HG03159 (cell line): ENCODE data around the gene NDUFB6.
A peak's percentile ranks its signal among the peaks of the same experiment; 100 is the strongest.
"Not testable (repeated sequence)": the region's sequence is repeated elsewhere in the genome, so short reads cannot be mapped to it uniquely, and the experiment has no call there.

Experiments used
- ATAC-seq: cut with Tn5 transposase; IDR thresholded peaks from one replicate; pipeline ENCODE4 v1.9.1; 2021; ENCODE audit warnings: mild to moderate bottlenecking, moderate library complexity; ENCODE audit not compliant: unreplicated experiment

Gene NDUFB6

GRCh38 chr9:32524892-32525708 is 47.9 kb downstream of the NDUFB6 start:
- ATAC-seq, result peak; percentile 24

- ATAC-seq, result not testable (repeated sequence)
Measured at GRCh38 chr9:32524558-32524891, 48.4 kb downstream of the NDUFB6 start.

GRCh38 chr9:32523910-32524309 is 49.0 kb downstream of the NDUFB6 start:
- ATAC-seq, result no peak

- ATAC-seq, result no peak
Measured at GRCh38 chr9:32518276-32518675, 54.7 kb downstream of the NDUFB6 start.

GRCh38 chr9:32516241-32516640 is 56.7 kb downstream of the NDUFB6 start:
- ATAC-seq, result no peak

- no peak for ATAC-seq
Measured at GRCh38 chr9:32508728-32509127, 64.2 kb downstream of the NDUFB6 start.

- ATAC-seq, result no peak
Measured at GRCh38 chr9:32503008-32503407, 70.0 kb downstream of the NDUFB6 start.
